D721Med (cell line): ENCODE results near the gene CELF6.

Experiments
- DNase-seq: peaks from one replicate; pipeline ENCODE4 v3.0.0; 2011; ENCODE audit warnings: low spot score; ENCODE audit not compliant: insufficient read length
- FAIRE-seq: peaks from 2 replicates; lab custom pipeline; 2011; peaks lifted over from hg19 to GRCh38; lab: Jason Lieb, UNC
- TF ChIP-seq, protein P1 (sequence below): IDR thresholded peaks from 2 replicates; pipeline ENCODE4 v1.5.1; 2012; ENCODE audit warnings: mild to moderate bottlenecking, control low read depth; ENCODE audit not compliant: insufficient read depth; ENCODE audit errors: missing control alignments

The CELF6 gene

DNA sequence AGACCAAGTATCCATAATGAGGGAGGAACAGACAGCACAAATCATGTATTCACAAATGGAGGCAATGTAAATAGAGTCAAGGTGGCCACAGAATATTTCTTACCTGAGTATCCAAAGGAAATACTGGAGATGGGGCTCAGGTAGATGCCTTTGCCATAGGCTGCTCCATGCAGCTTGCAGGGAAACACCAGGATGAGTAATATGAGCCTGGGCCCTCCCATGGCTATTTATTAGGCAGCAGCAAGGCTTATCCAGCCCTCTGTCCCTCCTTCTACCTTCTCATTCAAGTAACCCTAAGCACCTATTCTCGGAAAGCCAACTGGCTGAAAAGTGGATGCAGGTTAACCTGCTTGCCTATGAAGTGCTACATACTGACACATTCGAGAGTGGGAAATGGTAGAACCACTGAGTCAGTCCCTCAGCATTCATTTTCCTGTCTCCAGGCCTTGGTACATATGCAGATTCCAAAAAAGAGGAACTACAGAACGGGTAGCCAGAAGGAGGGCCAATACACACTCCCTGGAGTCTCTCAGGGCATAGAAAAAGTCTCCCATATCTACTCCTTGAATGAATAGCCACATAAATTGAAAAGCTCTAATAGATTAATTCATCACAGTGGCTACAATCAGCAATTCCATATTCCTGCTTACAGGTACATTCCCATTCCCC, 70.7 kb downstream of the CELF6 start:
- DNase-seq (no peak), FAIRE-seq (no peak)
- TF ChIP-seq, protein P1, sequence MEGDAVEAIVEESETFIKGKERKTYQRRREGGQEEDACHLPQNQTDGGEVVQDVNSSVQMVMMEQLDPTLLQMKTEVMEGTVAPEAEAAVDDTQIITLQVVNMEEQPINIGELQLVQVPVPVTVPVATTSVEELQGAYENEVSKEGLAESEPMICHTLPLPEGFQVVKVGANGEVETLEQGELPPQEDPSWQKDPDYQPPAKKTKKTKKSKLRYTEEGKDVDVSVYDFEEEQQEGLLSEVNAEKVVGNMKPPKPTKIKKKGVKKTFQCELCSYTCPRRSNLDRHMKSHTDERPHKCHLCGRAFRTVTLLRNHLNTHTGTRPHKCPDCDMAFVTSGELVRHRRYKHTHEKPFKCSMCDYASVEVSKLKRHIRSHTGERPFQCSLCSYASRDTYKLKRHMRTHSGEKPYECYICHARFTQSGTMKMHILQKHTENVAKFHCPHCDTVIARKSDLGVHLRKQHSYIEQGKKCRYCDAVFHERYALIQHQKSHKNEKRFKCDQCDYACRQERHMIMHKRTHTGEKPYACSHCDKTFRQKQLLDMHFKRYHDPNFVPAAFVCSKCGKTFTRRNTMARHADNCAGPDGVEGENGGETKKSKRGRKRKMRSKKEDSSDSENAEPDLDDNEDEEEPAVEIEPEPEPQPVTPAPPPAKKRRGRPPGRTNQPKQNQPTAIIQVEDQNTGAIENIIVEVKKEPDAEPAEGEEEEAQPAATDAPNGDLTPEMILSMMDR, result no peak

DNA sequence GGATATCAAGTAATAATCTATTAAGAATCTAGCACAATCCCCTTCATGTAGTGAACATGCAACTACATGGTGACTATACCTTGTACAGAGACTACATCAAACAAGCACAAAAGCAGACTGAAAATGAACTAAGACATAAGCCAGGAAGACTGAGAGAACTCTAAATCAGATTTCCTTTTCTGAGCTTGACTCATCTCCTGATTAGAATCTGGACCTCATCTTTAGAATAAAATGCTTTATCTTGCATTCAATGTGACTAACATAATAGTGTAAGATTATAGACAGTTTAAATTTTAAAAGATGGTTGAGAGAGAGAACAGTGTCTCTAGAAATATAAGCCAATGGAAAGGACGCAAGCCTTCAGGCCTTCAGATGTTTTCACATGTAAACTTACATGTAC, 71.4 kb downstream of the CELF6 start:
- TF ChIP-seq, protein P1, result no peak
- DNase-seq (no peak), FAIRE-seq (no peak)

DNA sequence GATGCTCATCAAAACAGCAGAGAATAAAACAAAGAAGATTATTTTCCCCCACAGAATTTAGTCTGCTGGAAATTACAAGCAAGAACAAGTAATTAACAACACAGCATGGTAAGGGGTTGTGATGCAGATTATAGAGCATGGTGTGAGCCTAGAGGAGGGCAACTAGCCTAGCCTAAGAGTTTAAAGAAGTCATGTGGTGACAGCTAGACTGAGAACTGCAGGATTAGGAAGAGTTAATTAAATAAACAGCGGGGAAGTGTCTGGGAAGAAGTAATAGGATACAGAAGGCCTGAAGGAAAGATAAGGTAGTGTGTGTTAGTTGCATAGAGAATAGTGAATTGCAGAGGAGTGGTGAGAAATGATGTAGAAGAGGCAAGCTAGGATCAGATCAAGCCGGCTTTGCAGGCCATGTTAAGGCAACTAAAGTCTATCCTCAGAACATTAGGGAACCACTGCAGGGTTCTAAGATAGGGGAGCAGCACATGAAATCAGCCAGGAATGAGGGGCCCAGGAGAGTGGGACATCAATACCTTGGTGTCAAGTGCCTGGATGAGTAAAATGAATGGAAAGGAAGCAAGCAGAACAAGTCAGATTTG, 77.1 kb downstream of the CELF6 start:
- TF ChIP-seq, protein P1, result no peak
- peak; percentile 77 for FAIRE-seq
- no peak for DNase-seq

DNA sequence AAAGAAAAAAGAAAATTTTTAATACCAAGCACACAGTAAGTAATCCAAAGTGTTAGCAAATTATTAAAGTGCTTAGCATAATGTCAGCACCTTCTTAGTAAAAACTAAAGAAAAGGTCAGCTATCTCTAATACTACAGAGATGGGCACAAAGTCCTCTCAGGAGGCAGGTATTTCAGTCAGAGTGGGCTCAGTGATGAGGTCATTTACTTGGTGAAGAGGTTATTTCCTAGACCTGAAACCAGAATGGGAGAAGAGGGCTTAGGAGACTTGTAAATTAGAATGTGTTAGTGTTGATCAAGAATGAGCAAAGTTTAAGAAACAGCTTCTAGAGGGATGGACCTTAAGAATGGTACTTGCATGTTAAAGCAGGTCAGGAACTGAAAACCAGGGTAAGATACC, 80.3 kb downstream of the CELF6 start:
- FAIRE-seq, result no peak
- TF ChIP-seq, protein P1, result no peak
- DNase-seq, result no peak

DNA sequence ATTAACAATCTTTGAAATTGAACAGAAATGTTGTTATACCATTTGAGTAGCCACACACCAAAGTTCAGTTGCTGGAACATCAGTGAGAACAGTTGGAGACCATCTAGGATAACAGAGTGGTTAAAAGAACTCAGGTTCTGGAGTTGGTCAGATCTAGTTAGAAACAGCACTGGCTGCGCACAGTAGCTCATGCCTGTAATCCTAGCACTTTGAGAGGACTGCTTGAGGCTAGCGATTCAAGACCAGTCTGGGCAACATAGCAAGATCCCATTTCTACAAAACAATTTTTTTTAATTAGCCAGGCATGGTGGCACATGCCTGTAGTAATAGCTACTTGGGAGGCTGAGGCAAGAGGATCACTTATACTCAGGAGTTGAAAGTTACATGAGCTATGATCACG, 81.4 kb downstream of the CELF6 start:
- FAIRE-seq, result no peak
- DNase-seq, result no peak
- TF ChIP-seq, protein P1, result no peak

DNA sequence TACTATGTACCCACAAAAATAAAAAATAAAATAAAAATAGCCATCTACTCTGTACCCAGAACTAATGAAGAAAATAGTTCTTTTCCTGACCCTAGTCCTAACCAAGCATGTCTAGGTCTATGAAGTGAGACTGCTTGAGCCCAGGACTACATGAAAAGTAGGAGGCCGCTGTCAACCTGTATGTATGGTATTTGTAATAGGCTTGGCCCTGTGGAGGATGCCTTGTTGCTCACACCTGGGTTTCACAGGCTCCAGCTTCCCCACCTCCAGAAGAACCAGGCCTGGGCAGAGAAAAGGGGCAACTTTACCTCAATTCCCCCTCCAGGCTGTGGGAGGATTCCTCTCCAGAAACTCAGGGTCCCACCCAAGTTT, 82.1 kb downstream of the CELF6 start:
- FAIRE-seq (no peak), DNase-seq (no peak)
- TF ChIP-seq, protein P1, result no peak
